GM12891 (cell line): ENCODE data around the gene FEZ2.
A peak's percentile ranks its signal among the peaks of the same experiment; 100 is the strongest.

ENCODE experiments used
- DNase-seq: peaks from one replicate; pipeline ENCODE4 v3.0.0; 2011; ENCODE audit warnings: low spot score; ENCODE audit not compliant: insufficient read length
- FAIRE-seq: peaks from 2 replicates; lab custom pipeline; 2011; peaks lifted over from hg19 to GRCh38; lab: Jason Lieb, UNC
- PAX5 ChIP-seq: IDR thresholded peaks from 2 replicates; pipeline ENCODE4 v1.6.1; 2011; ENCODE audit warnings: low read length, moderate library complexity, mild to moderate bottlenecking; ENCODE audit not compliant: insufficient read depth, severe bottlenecking
- POLR2A ChIP-seq: IDR thresholded peaks from 2 replicates; pipeline ENCODE4 v1.6.1; 2011; ENCODE audit warnings: low read depth, low read length, control low read depth
- POLR2AphosphoS5 ChIP-seq: IDR thresholded peaks from 2 replicates; pipeline ENCODE4 v1.6.1; 2011; ENCODE audit warnings: low read depth, low read length, control low read depth
- POU2F2 ChIP-seq: IDR thresholded peaks from 2 replicates; pipeline ENCODE4 v1.6.1; 2011; ENCODE audit warnings: low read depth, mild to moderate bottlenecking, control low read depth, low read length, moderate library complexity
- SPI1 ChIP-seq: IDR thresholded peaks from 2 replicates; pipeline ENCODE4 v1.6.1; 2011; ENCODE audit warnings: low read depth, low read length, control low read depth
- TAF1 ChIP-seq: IDR thresholded peaks from 2 replicates; pipeline ENCODE4 v1.6.1; 2011; ENCODE audit warnings: low read depth, low read length, control low read depth

Gene FEZ2

DNA sequence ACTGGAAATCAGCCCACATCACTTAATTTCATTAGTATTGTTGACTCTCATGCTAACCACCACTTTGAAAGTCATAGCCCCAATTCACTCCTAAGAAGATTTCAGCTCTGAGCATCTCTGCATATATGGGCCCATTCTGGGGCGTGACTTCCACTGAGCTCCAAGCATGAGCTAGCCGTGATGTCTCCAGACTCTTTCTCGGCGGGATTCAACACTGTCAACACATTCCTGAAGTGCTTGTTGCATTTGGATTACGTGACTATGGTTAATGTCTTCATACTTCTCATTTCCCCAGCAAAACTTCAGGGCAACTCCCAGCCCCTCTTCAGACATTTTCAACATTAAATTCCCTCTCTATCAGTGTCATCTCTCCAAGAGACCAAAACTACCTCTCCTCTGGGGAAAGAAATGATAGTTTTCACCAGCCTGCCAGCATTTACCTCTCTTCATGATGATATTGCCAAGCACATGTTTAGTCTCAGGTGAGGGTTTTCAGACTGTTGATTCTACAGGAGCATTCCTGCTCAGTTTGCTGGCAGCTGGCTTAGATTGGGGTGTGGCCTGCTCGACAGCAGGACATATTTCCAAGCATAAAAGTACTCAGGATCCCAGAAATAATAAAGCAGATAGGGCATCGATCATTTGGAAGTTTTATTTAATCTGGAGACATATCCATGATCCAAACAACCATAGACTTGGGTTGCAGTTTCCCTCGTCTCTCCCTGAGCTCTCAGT lies 81.7 kb downstream of the FEZ2 start:
- DNase-seq (no peak), FAIRE-seq (no peak)
- TF ChIP-seq POLR2AphosphoS5 = no peak
- TF ChIP-seq TAF1 = no peak
- no peak for TF ChIP-seq POLR2A
- no peak for TF ChIP-seq SPI1
- TF ChIP-seq POU2F2 = no peak
- TF ChIP-seq PAX5 = no peak

- FAIRE-seq = no peak
- TF ChIP-seq POLR2A (no peak), POLR2AphosphoS5 (no peak), PAX5 (no peak), SPI1 (no peak), POU2F2 (no peak), TAF1 (no peak)
- DNase-seq = no peak
Observed at GRCh38 chr2:36515538-36515937, 82.4 kb downstream of the FEZ2 start.

DNA sequence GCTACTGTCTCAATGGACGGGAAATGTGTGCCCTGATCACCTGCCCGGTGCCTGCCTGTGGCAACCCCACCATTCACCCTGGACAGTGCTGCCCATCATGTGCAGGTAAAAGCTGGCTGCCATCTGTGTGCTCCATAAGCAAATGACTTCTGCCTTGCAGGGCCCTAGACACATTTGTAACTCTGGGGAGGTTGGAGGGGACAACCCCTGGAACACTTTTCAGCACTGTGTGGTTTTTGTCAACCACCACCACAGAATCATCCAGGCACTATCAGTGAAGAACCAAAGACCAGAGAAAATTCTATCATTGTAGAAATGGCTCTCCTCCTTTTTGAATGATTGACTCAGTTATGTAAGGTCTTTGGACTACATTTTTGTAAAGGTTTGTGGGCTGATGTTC lies 84.3 kb downstream of the FEZ2 start:
- FAIRE-seq (no peak), DNase-seq (no peak)
- no peak for TF ChIP-seq TAF1
- no peak for TF ChIP-seq SPI1
- TF ChIP-seq PAX5 = no peak

- TF ChIP-seq TAF1 (no peak), SPI1 (no peak), POU2F2 (no peak), POLR2AphosphoS5 (no peak), PAX5 (no peak), POLR2A (no peak)
- DNase-seq (no peak), FAIRE-seq (no peak)
Observed at GRCh38 chr2:36512705-36513104, 85.3 kb downstream of the FEZ2 start.

DNA sequence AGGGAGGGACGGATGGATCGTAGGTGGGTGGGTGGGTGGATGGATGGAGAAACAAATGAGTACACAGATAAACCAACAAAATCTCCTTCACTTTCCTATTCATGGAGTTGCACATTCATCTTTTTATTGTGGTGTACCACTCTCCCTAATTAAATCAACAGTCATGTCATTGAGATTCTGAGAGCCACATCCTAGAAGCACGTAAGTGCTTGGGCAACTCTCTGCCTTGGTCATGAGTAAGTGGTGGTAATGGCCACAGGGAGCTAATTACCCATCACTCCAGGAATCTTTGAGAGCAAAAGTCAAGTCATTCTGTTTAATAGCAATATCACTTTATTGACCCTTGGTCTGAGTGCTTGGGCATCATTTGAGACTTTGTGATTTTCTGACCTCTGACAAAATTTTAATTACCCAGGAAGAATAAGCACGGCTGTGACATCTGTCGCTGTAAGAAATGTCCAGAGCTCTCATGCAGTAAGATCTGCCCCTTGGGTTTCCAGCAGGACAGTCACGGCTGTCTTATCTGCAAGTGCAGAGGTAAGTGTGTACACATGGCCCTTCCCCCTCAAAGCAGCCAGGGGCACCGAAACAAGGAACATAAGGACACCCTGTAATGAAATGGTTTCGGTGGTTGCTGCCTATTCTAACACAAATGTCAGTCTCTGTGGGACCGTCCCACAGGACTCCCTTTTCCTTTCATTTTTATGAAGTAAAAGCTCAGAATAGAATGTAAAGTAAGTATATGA lies 85.9 kb downstream of the FEZ2 start:
- peak; percentile 16 for FAIRE-seq
- DNase-seq = no peak
- TF ChIP-seq TAF1 (no peak), POLR2AphosphoS5 (no peak), SPI1 (no peak), PAX5 (no peak), POLR2A (no peak), POU2F2 (no peak)

DNA sequence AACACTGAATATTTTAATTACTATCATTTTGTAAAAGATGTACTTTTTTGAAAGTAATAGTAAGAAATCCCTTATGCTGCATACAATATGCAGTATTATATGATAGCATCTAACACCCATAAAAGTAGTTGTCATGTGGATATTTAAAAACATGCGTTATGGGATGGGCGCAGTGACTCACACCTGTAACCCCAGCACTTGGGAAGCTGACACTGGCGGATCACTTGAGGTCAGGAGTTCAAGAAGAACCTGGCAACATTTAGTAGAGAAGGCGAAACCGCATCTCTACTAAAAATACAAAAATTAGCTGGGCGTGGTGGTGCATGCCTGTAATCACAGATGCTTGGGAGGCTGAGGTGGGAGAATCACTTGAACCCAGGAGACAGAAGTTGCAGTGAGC lies 88.9 kb downstream of the FEZ2 start:
- FAIRE-seq (no peak), DNase-seq (no peak)
- no peak for TF ChIP-seq POLR2A
- no peak for TF ChIP-seq SPI1
- no peak for TF ChIP-seq POU2F2
- no peak for TF ChIP-seq POLR2AphosphoS5
- TF ChIP-seq PAX5 = no peak
- TF ChIP-seq TAF1 = no peak

DNA sequence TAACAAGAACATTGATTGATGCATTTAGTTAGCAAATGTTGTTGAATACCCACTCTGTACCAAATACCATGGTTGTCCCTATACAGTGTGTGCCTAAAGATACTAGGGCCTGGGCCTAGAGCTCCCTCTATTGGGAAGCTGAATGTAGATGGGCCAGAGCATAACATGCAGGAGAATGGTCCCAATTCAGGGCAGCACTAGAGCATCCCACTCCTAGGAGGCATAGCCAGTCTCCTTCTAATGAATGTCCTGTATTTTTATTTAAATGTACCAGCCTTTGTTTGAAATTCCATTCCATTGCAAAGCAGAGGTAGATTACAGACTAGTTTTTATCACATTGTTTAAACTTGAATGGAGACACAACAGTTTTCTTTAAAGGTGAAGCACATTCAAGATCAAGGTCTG lies 90.6 kb downstream of the FEZ2 start:
- TF ChIP-seq SPI1 = no peak
- TF ChIP-seq POU2F2 = no peak
- TF ChIP-seq TAF1 = no peak
- no peak for TF ChIP-seq POLR2A
- TF ChIP-seq PAX5 = no peak
- TF ChIP-seq POLR2AphosphoS5 = no peak
- DNase-seq (peak; percentile 24), FAIRE-seq (peak; percentile 64)
